ENCODE data around the gene MON1A.
"Not testable (repeated sequence)": the region's sequence is repeated elsewhere in the genome, so short reads cannot be mapped to it uniquely, and the experiment has no call there.

The MON1A gene

DNA sequence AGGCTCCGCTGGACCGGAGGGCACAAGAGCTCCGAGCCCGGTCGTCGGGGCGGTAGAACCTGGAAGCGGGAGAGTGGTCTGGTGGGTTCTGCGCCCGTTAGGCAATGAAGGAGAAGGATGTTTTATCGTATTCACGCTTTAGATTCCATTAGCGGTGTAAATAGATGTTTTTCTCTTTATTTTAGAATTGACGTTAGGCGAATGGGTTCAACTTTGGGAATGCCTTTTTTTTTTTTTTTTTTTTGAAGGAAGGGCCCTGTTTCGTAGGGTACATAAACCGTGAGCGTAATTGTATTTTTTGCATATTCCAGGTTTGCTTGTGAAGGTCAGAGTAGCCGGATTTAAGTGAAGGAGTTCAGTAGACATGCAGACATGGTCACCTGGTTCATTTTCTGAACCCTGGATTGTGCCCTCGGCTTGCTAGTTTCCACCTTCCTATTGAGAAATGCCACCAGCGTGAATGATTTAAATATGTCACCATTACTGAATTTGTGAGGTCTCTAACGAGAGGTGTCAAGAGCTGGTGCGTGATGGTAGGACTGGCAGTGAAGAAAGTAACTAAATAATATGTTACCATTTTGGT lies 11.1 kb upstream of the MON1A start:
- peak overlapping the region; percentile 95 to 96 for H3K4me3 ChIP-seq (ENCODE audit: low read length in 2 of 2)
- H3K9me3 ChIP-seq (ENCODE audit: control insufficient read depth in 2 of 2, low read length in 2 of 2): no peaks in the 10 kb centered on the region
- no peaks in the 10 kb centered on the region for H3K36me3 ChIP-seq (ENCODE audit: control insufficient read depth in 2 of 2, insufficient read depth in 2 of 2, low read length in 2 of 2)
- H3K4me1 ChIP-seq (ENCODE audit: control insufficient read depth in 2 of 2, insufficient read depth in 2 of 2, low read length in 2 of 2): peaks cover 7 to 8% of the 10 kb centered on the region in 2 donors
- H3K27me3 ChIP-seq (ENCODE audit: control insufficient read depth in 2 of 2, insufficient read depth in 2 of 2, low read length in 2 of 2): no peaks in the 10 kb centered on the region
- H3K9ac ChIP-seq (ENCODE audit: low read depth in 1 of 2, low read length in 2 of 2): peak overlapping the region; percentile 86 to 88
- peak overlapping the region; percentile 98 for H3K27ac ChIP-seq (ENCODE audit: low read depth in 2 of 2, low read length in 2 of 2)

- peak within 1 kb of the TSS; percentile 98 for H3K27ac ChIP-seq (ENCODE audit: low read depth in 2 of 2, low read length in 2 of 2)
- no peaks in the 10 kb centered on the region for H3K36me3 ChIP-seq (ENCODE audit: control insufficient read depth in 2 of 2, insufficient read depth in 2 of 2, low read length in 2 of 2)
- H3K9me3 ChIP-seq (ENCODE audit: control insufficient read depth in 2 of 2, low read length in 2 of 2): no peaks in the 10 kb centered on the region
- H3K4me3 ChIP-seq (ENCODE audit: low read length in 2 of 2): peak within 1 kb of the TSS; percentile 95 to 96
- no peaks in the 10 kb centered on the region for H3K27me3 ChIP-seq (ENCODE audit: control insufficient read depth in 2 of 2, insufficient read depth in 2 of 2, low read length in 2 of 2)
- H3K4me1 ChIP-seq (ENCODE audit: control insufficient read depth in 2 of 2, insufficient read depth in 2 of 2, low read length in 2 of 2): peaks cover 7 to 8% of the 10 kb centered on the region in 2 donors
- H3K9ac ChIP-seq (ENCODE audit: low read depth in 1 of 2, low read length in 2 of 2): peak within 1 kb of the TSS; percentile 86 to 88
These were observed 10.5 kb upstream of the MON1A start, which contains the start of gene RBM6 for GRCh38 chr3:49939858-49940666. Gene RBM6 (plus strand): TSS chr3:49940150. CDS start chr3:49962642, 22,492 bp downstream.

GRCh38 chr3:49937090-49937489 lies 7.5 kb upstream of the MON1A start:
- Histone ChIP-seq H3K9me3 (ENCODE audit: control insufficient read depth in 2 of 2, low read length in 2 of 2) (no peaks in the 10 kb centered on the region), H3K4me3 (ENCODE audit: low read length in 2 of 2) (no peak overlapping the region), H3K27me3 (ENCODE audit: control insufficient read depth in 2 of 2, insufficient read depth in 2 of 2, low read length in 2 of 2) (no peaks in the 10 kb centered on the region), H3K4me1 (ENCODE audit: control insufficient read depth in 2 of 2, insufficient read depth in 2 of 2, low read length in 2 of 2) (peaks cover 7 to 8% of the 10 kb centered on the region in 2 donors), H3K27ac (ENCODE audit: low read depth in 2 of 2, low read length in 2 of 2) (no peak overlapping the region), H3K9ac (ENCODE audit: low read depth in 1 of 2, low read length in 2 of 2) (no peak overlapping the region), H3K36me3 (ENCODE audit: control insufficient read depth in 2 of 2, insufficient read depth in 2 of 2, low read length in 2 of 2) (no peaks in the 10 kb centered on the region)

- not testable (repeated sequence) for H3K4me3 ChIP-seq (ENCODE audit: low read length in 2 of 2); H3K36me3 ChIP-seq (ENCODE audit: control insufficient read depth in 2 of 2, insufficient read depth in 2 of 2, low read length in 2 of 2); H3K9ac ChIP-seq (ENCODE audit: low read depth in 1 of 2, low read length in 2 of 2); H3K27ac ChIP-seq (ENCODE audit: low read depth in 2 of 2, low read length in 2 of 2); H3K27me3 ChIP-seq (ENCODE audit: control insufficient read depth in 2 of 2, insufficient read depth in 2 of 2, low read length in 2 of 2); H3K9me3 ChIP-seq (ENCODE audit: control insufficient read depth in 2 of 2, low read length in 2 of 2)
- peaks cover 7 to 10% of the 10 kb centered on the region in 2 donors for H3K4me1 ChIP-seq (ENCODE audit: control insufficient read depth in 2 of 2, insufficient read depth in 2 of 2, low read length in 2 of 2)
These were observed 2.7 kb upstream of the MON1A start for GRCh38 chr3:49932281-49932680.

GRCh38 chr3:49930922-49931321 lies 1.3 kb upstream of the MON1A start:
- no peaks in the 10 kb centered on the region for H3K9me3 ChIP-seq (ENCODE audit: control insufficient read depth in 2 of 2, low read length in 2 of 2)
- peaks cover 7 to 10% of the 10 kb centered on the region in 2 donors for H3K4me1 ChIP-seq (ENCODE audit: control insufficient read depth in 2 of 2, insufficient read depth in 2 of 2, low read length in 2 of 2)
- no peak overlapping the region for H3K9ac ChIP-seq (ENCODE audit: low read depth in 1 of 2, low read length in 2 of 2)
- no peaks in the 10 kb centered on the region for H3K27me3 ChIP-seq (ENCODE audit: control insufficient read depth in 2 of 2, insufficient read depth in 2 of 2, low read length in 2 of 2)
- H3K36me3 ChIP-seq (ENCODE audit: control insufficient read depth in 2 of 2, insufficient read depth in 2 of 2, low read length in 2 of 2): no peaks in the 10 kb centered on the region
- H3K27ac ChIP-seq (ENCODE audit: low read depth in 2 of 2, low read length in 2 of 2): no peak overlapping the region
- no peak overlapping the region for H3K4me3 ChIP-seq (ENCODE audit: low read length in 2 of 2)

DNA sequence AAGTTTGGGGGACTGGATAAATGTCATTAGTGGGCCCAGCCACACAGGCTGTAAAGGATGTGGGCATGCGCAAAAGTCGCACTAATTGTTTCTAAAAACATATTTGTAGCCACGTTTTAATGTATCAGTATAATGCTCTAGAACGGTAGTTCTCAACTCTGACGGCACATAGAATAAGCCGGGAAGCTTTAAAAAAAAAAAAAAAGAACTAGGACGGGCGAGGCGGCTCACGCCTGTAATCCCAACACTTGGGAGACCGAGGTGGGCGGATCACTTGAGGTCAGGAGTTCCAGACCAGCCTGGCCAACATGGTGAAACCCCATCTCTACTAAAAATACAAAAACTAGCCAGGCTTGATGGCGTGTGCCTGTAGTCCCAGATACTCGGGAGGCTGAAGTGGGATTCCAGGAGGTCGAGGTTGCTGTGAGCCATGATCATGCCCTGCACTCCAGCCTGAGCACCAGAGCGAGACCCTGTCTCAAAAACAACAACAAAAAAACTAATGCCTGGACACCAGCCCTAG lies 618 bp upstream of the MON1A start:
- peak overlapping the region; percentile 79 to 83 for H3K9ac ChIP-seq (ENCODE audit: low read depth in 1 of 2, low read length in 2 of 2)
- H3K27ac ChIP-seq (ENCODE audit: low read depth in 2 of 2, low read length in 2 of 2): peak overlapping the region; percentile 87 to 91
- peak overlapping the region; percentile 80 to 91 for H3K4me3 ChIP-seq (ENCODE audit: low read length in 2 of 2)
- H3K27me3 ChIP-seq (ENCODE audit: control insufficient read depth in 2 of 2, insufficient read depth in 2 of 2, low read length in 2 of 2): no peaks in the 10 kb centered on the region
- peaks cover 7 to 10% of the 10 kb centered on the region in 2 donors for H3K4me1 ChIP-seq (ENCODE audit: control insufficient read depth in 2 of 2, insufficient read depth in 2 of 2, low read length in 2 of 2)
- H3K36me3 ChIP-seq (ENCODE audit: control insufficient read depth in 2 of 2, insufficient read depth in 2 of 2, low read length in 2 of 2): no peaks in the 10 kb centered on the region
- no peaks in the 10 kb centered on the region for H3K9me3 ChIP-seq (ENCODE audit: control insufficient read depth in 2 of 2, low read length in 2 of 2)

- no peaks in the 10 kb centered on the region for H3K9me3 ChIP-seq (ENCODE audit: control insufficient read depth in 2 of 2, low read length in 2 of 2)
- H3K4me3 ChIP-seq (ENCODE audit: low read length in 2 of 2): peak overlapping the region; percentile 1 to 44
- H3K9ac ChIP-seq (ENCODE audit: low read depth in 1 of 2, low read length in 2 of 2): no peak overlapping the region
- no peaks in the 10 kb centered on the region for H3K27me3 ChIP-seq (ENCODE audit: control insufficient read depth in 2 of 2, insufficient read depth in 2 of 2, low read length in 2 of 2)
- no peaks in the 10 kb centered on the region for H3K36me3 ChIP-seq (ENCODE audit: control insufficient read depth in 2 of 2, insufficient read depth in 2 of 2, low read length in 2 of 2)
- H3K4me1 ChIP-seq (ENCODE audit: control insufficient read depth in 2 of 2, insufficient read depth in 2 of 2, low read length in 2 of 2): peaks cover 7 to 10% of the 10 kb centered on the region in 2 donors
- H3K27ac ChIP-seq (ENCODE audit: low read depth in 2 of 2, low read length in 2 of 2): no peak overlapping the region
These were observed 1.1 kb downstream of the MON1A start for GRCh38 chr3:49928481-49929017.

DNA sequence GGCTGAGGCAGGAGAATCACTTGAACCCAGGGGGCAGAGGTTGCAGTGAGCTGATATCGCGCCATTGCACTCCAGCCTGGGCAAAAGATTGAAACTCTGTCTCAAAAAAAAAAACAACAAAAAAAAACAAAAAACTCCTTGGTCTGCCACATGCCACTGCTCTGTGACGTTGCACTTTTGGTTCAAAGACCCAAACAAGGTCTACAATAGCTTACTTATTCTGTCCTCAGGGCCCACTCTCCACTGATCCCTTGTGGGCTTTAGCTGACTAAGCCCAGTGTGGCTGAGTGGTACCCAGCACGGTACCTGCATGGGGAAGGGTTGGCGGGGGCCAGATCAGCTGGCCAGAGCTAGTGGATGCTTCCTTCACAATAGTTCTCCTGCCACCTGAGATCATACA lies 1.8 kb downstream of the MON1A start:
- Histone ChIP-seq H3K9me3 (ENCODE audit: control insufficient read depth in 2 of 2, low read length in 2 of 2) (no peaks in the 10 kb centered on the region), H3K9ac (ENCODE audit: low read depth in 1 of 2, low read length in 2 of 2) (no peak overlapping the region), H3K4me3 (ENCODE audit: low read length in 2 of 2) (no peak overlapping the region), H3K27me3 (ENCODE audit: control insufficient read depth in 2 of 2, insufficient read depth in 2 of 2, low read length in 2 of 2) (no peaks in the 10 kb centered on the region), H3K4me1 (ENCODE audit: control insufficient read depth in 2 of 2, insufficient read depth in 2 of 2, low read length in 2 of 2) (peaks cover 7 to 10% of the 10 kb centered on the region in 2 donors), H3K36me3 (ENCODE audit: control insufficient read depth in 2 of 2, insufficient read depth in 2 of 2, low read length in 2 of 2) (no peaks in the 10 kb centered on the region), H3K27ac (ENCODE audit: low read depth in 2 of 2, low read length in 2 of 2) (no peak overlapping the region)

DNA sequence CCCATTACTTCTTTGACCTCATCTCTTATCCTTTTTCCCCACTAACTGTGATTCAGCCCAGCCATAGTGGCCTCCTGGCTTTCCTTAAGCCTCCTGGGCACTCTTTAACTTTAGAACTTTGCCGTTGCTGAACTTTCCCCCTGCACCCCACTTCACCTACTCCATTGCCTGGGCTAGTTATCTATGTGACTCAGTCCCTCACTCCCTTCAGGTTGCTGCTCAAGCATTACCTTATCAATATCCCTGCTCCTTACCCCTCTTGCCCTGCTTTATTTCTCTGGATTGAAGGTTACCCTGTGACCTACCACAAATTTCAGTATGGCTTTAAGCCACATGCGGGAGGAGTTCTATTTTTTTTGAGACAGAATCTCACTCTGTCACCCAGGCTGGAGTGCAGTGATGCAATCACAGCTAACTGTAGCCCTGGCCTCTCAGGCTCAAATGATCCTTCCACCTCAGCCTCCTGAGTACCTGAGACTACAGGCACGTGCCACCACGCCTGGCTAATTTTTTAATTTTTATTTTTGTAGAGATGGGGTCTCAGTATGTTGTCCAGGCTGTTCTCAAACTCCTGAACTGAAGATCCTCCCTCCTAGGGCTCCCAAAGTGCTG lies 3.4 kb downstream of the MON1A start:
- H3K27me3 ChIP-seq (ENCODE audit: control insufficient read depth in 2 of 2, insufficient read depth in 2 of 2, low read length in 2 of 2): no peaks in the 10 kb centered on the region
- H3K36me3 ChIP-seq (ENCODE audit: control insufficient read depth in 2 of 2, insufficient read depth in 2 of 2, low read length in 2 of 2): no peaks in the 10 kb centered on the region
- H3K27ac ChIP-seq (ENCODE audit: low read depth in 2 of 2, low read length in 2 of 2): no peak overlapping the region
- H3K9ac ChIP-seq (ENCODE audit: low read depth in 1 of 2, low read length in 2 of 2): no peak overlapping the region
- H3K9me3 ChIP-seq (ENCODE audit: control insufficient read depth in 2 of 2, low read length in 2 of 2): no peaks in the 10 kb centered on the region
- H3K4me3 ChIP-seq (ENCODE audit: low read length in 2 of 2): no peak overlapping the region
- H3K4me1 ChIP-seq (ENCODE audit: control insufficient read depth in 2 of 2, insufficient read depth in 2 of 2, low read length in 2 of 2): peaks cover 7 to 10% of the 10 kb centered on the region in 2 donors

DNA sequence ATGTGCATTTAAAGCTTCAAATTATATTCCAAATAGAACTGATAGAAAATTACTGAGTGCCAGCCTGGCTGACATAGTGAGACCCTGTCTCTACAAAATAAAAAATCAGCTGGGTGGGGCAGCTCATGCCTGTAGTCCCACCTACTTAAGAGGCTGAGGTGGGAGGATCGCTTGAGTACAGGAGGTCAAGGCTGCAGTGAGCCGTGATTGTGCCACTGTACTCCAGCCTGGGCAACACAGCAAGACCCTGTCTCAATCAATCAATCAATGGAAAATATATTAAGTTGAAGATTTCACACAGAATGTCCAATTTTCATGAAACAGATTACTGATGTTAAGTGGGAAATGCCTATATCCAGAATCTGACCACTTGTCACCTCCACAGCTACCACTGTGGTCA lies 4.1 kb downstream of the MON1A start:
- no peak overlapping the region for H3K9ac ChIP-seq (ENCODE audit: low read depth in 1 of 2, low read length in 2 of 2)
- H3K27me3 ChIP-seq (ENCODE audit: control insufficient read depth in 2 of 2, insufficient read depth in 2 of 2, low read length in 2 of 2): no peaks in the 10 kb centered on the region
- H3K4me3 ChIP-seq (ENCODE audit: low read length in 2 of 2): no peak overlapping the region
- H3K27ac ChIP-seq (ENCODE audit: low read depth in 2 of 2, low read length in 2 of 2): no peak overlapping the region
- H3K36me3 ChIP-seq (ENCODE audit: control insufficient read depth in 2 of 2, insufficient read depth in 2 of 2, low read length in 2 of 2): no peaks in the 10 kb centered on the region
- H3K4me1 ChIP-seq (ENCODE audit: control insufficient read depth in 2 of 2, insufficient read depth in 2 of 2, low read length in 2 of 2): peaks cover 7 to 10% of the 10 kb centered on the region in 2 donors
- no peaks in the 10 kb centered on the region for H3K9me3 ChIP-seq (ENCODE audit: control insufficient read depth in 2 of 2, low read length in 2 of 2)

All from mucosa of rectum (tissue), 2 donors.